Sigmoid colon (tissue), 4 donors: ENCODE measurements around the gene PCDHGB5.

ENCODE experiments used
- EP300 ChIP-seq, 4 donors: sonication (generic); formaldehyde crosslinking; IDR thresholded peaks; one replicate each; pipeline ENCODE4 v1.6.1; 2017; ENCODE audit warnings: antibody characterized with exemption in 4 of 4
- POLR2A ChIP-seq, 2 donors: fragments of 450-650 bp; IDR thresholded peaks; one replicate each; pipeline ENCODE4 v1.6.1; 2016; ENCODE audit warnings: antibody characterized with exemption in 2 of 2, mild to moderate bottlenecking in 2 of 2, moderate library complexity in 2 of 2
- POLR2AphosphoS5 ChIP-seq, 4 donors: sonication (generic); formaldehyde crosslinking; IDR thresholded peaks; one replicate each; pipeline ENCODE4 v1.6.1; 2017; ENCODE audit warnings: antibody characterized with exemption in 4 of 4
- TF ChIP-seq, protein P1 (sequence below), 4 experiments: fragments of 450-650 bp in 3 of 4; fragments of 200-600 bp in 1 of 4; IDR thresholded peaks; one replicate each; pipeline ENCODE4 v1.5.1; 2016 to 2019; ENCODE audit warnings: antibody characterized with exemption in 4 of 4, mild to moderate bottlenecking in 3 of 4, moderate library complexity in 2 of 4

DNA sequence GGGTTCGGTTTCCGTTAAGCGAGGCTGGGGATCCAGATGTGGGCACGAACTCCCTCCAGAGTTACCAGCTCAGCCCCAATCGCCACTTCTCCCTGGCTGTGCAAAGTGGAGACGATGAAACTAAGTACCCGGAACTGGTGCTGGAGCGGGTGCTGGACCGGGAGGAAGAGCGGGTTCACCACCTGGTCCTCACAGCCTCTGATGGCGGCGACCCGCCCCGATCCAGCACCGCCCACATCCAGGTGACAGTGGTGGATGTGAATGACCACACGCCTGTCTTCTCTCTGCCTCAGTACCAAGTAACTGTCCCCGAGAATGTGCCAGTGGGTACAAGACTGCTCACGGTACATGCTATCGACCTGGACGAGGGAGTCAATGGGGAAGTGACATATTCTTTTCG lies 14.4 kb upstream of the PCDHGB5 start:
- TF ChIP-seq, protein P1, sequence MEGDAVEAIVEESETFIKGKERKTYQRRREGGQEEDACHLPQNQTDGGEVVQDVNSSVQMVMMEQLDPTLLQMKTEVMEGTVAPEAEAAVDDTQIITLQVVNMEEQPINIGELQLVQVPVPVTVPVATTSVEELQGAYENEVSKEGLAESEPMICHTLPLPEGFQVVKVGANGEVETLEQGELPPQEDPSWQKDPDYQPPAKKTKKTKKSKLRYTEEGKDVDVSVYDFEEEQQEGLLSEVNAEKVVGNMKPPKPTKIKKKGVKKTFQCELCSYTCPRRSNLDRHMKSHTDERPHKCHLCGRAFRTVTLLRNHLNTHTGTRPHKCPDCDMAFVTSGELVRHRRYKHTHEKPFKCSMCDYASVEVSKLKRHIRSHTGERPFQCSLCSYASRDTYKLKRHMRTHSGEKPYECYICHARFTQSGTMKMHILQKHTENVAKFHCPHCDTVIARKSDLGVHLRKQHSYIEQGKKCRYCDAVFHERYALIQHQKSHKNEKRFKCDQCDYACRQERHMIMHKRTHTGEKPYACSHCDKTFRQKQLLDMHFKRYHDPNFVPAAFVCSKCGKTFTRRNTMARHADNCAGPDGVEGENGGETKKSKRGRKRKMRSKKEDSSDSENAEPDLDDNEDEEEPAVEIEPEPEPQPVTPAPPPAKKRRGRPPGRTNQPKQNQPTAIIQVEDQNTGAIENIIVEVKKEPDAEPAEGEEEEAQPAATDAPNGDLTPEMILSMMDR (IDR thresholded peaks at IDR 0.05), result no peak
- TF ChIP-seq POLR2A (IDR thresholded peaks at IDR 0.05) (no peak), POLR2AphosphoS5 (IDR thresholded peaks at IDR 0.05) (no peak), EP300 (IDR thresholded peaks at IDR 0.05) (no peak)
